Measurements from ENCODE around the gene C1orf159. TPM values are rescaled to one million over a fixed set of nuclear protein-coding genes. Genes with fewer than 3 reads are reported as not detected.

C1orf159 gene
- total RNA-seq, 4 donors from 2014 or later: 6.9 to 19.6 (median 14.7) TPM

DNA sequence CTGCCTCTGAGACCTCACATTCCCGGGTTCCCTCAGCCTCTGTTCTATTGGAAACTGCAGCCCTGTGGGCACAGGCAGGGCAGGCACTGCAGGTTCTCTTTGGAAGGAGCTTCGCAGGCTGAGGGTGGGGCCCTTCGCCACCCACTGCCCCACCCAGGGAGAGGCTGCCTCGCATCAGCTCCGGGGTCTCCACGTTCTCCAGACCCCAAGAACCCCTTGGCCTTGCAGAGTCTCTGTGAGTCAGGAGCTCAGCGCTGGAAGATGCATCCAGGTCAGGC, 8.6 kb upstream of the C1orf159 start:
- no peaks in the 10 kb centered on the region for H3K36me3 ChIP-seq
- DNase-seq: no peak
- no peaks in the 10 kb centered on the region for H3K9me3 ChIP-seq
- 80% methylated on average over 1 of the region's 7 CpGs; no CpG with 5 or more reads in 1 of the 2 donors for WGBS, 2 donors
- intact Hi-C loops (cut with DNase I): loop anchor here (5.0 to 10.0 kb wide), 2 partner anchors 120 to 168 kb away; partner anchors contain the start of gene C1QTNF12
- H3K27ac ChIP-seq: no peak overlapping the region
- no peak for TF ChIP-seq CTCF (IDR thresholded peaks at IDR 0.05)
- TF ChIP-seq POLR2A (IDR thresholded peaks at IDR 0.05): no peak
- H3K4me1 ChIP-seq: peaks cover 9 to 18% (median 9%) of the 10 kb centered on the region in 3 donors
- H3K27me3 ChIP-seq: peaks cover 0 to 51% (median 0%) of the 10 kb centered on the region in 4 donors
- H3K4me3 ChIP-seq: no peak overlapping the region

- DNase-seq: no peak
- Histone ChIP-seq H3K4me3 (no peak overlapping the region), H3K9me3 (no peaks in the 10 kb centered on the region), H3K4me1 (peaks cover 9 to 18% (median 9%) of the 10 kb centered on the region in 3 donors), H3K36me3 (no peaks in the 10 kb centered on the region), H3K27ac (no peak overlapping the region), H3K27me3 (peaks cover 0 to 57% (median 0%) of the 10 kb centered on the region in 4 donors)
- intact Hi-C loops (cut with DNase I): loop anchor here (5.0 to 10.0 kb wide), 2 partner anchors 121 to 168 kb away; partner anchors contain the start of gene C1QTNF12
- 72 to 78% methylated on average over 12 to 18 of the region's 23 CpGs for WGBS, 2 donors
- TF ChIP-seq POLR2A (IDR thresholded peaks at IDR 0.05): no peak
- TF ChIP-seq CTCF (IDR thresholded peaks at IDR 0.05): no peak
Observed at GRCh38 chr1:1123581-1124507, 8.0 kb upstream of the C1orf159 start.

GRCh38 chr1:1122981-1123480, 7.1 kb upstream of the C1orf159 start:
- H3K36me3 ChIP-seq: no peaks in the 10 kb centered on the region
- intact Hi-C loops (cut with DNase I): loop anchor here (5.0 to 10.0 kb wide), 2 partner anchors 122 to 169 kb away; partner anchors contain the start of gene C1QTNF12
- H3K4me1 ChIP-seq: peaks cover 9 to 18% (median 9%) of the 10 kb centered on the region in 3 donors
- no peaks in the 10 kb centered on the region for H3K9me3 ChIP-seq
- no peak for DNase-seq
- 50 to 57% methylated on average over 4 to 18 of the region's 18 CpGs for WGBS, 2 donors
- H3K27ac ChIP-seq: no peak overlapping the region
- TF ChIP-seq CTCF (IDR thresholded peaks at IDR 0.05): no peak
- TF ChIP-seq POLR2A (IDR thresholded peaks at IDR 0.05): no peak
- H3K27me3 ChIP-seq: peaks cover 0 to 65% (median 0%) of the 10 kb centered on the region in 4 donors
- H3K4me3 ChIP-seq: no peak overlapping the region

GRCh38 chr1:1122078-1122811, 6.4 kb upstream of the C1orf159 start:
- no peak for TF ChIP-seq POLR2A (IDR thresholded peaks at IDR 0.05)
- peak; percentile 90 to 96 (median 92) for TF ChIP-seq CTCF (IDR thresholded peaks at IDR 0.05)
- H3K27ac ChIP-seq: no peak overlapping the region
- no peak for DNase-seq
- intact Hi-C loops (cut with DNase I): loop anchor here (5.0 to 10.0 kb wide), 2 partner anchors 123 to 170 kb away; partner anchors contain the start of gene C1QTNF12
- H3K27me3 ChIP-seq: peaks cover 0 to 73% (median 0%) of the 10 kb centered on the region in 4 donors
- 0 to 10% methylated on average over 2 to 3 of the region's 39 CpGs for WGBS, 2 donors
- H3K36me3 ChIP-seq: no peaks in the 10 kb centered on the region
- H3K4me1 ChIP-seq: peaks cover 9 to 19% (median 9%) of the 10 kb centered on the region in 3 donors
- peak overlapping the region; percentile 7 to 58 (median 29) for H3K4me3 ChIP-seq
- H3K9me3 ChIP-seq: no peaks in the 10 kb centered on the region

Data from esophagus squamous epithelium (tissue), 5 donors.